Liver (tissue), 3 donors: ENCODE measurements around the gene ICA1L.

ENCODE experiments used
- ATF3 ChIP-seq: IDR thresholded peaks from 2 replicates; pipeline ENCODE4 v1.6.1; 2016; ENCODE audit warnings: antibody characterized with exemption
- CTCF ChIP-seq: fragments of 150-350 bp; IDR thresholded peaks from 2 replicates; pipeline ENCODE4 v1.5.1; 2017; ENCODE audit warnings: improper control_type of control experiment, low read depth, low read length; ENCODE audit not compliant: missing input control
- EGR1 ChIP-seq, 2 donors: IDR thresholded peaks; 2 replicates each; pipeline ENCODE4 v1.6.1; 2016 to 2018; ENCODE audit warnings: antibody characterized with exemption in 2 of 2, low read depth in 2 of 2
- FOXA1 ChIP-seq: IDR thresholded peaks from 2 replicates; pipeline ENCODE4 v1.6.1; 2016; ENCODE audit warnings: antibody characterized with exemption
- GABPA ChIP-seq, 2 donors: IDR thresholded peaks in 1 of 2; conservative IDR thresholded peaks in 1 of 2; 2 replicates each; pipeline ENCODE4 v1.6.1; 2016; ENCODE audit warnings: antibody characterized with exemption in 2 of 2, mild to moderate bottlenecking in 1 of 2, moderate library complexity in 1 of 2
- JUND ChIP-seq, 2 donors: IDR thresholded peaks; 2 replicates each; pipeline ENCODE4 v1.6.1; 2016; ENCODE audit warnings: antibody characterized with exemption in 2 of 2
- MAX ChIP-seq: IDR thresholded peaks from 2 replicates; pipeline ENCODE4 v1.6.1; 2016; ENCODE audit warnings: antibody characterized with exemption
- RAD21 ChIP-seq, 2 donors: IDR thresholded peaks; 2 replicates each; pipeline ENCODE4 v1.6.1; 2016; ENCODE audit warnings: antibody characterized with exemption in 2 of 2, mild to moderate bottlenecking in 2 of 2
- REST ChIP-seq: IDR thresholded peaks from 2 replicates; pipeline ENCODE4 v1.6.1; 2016; ENCODE audit warnings: antibody characterized with exemption, mild to moderate bottlenecking
- SP1 ChIP-seq: IDR thresholded peaks from 2 replicates; pipeline ENCODE4 v1.6.1; 2018; ENCODE audit warnings: antibody characterized with exemption, mild to moderate bottlenecking
- TAF1 ChIP-seq: conservative IDR thresholded peaks from 2 replicates; pipeline ENCODE4 v1.6.1; 2016; ENCODE audit warnings: antibody characterized with exemption, mild to moderate bottlenecking
- YY1 ChIP-seq: IDR thresholded peaks from 2 replicates; pipeline ENCODE4 v1.6.1; 2016; ENCODE audit warnings: antibody characterized with exemption, mild to moderate bottlenecking
- donor health status: healthy.
- donor health status: healthy.

- no peak for TF ChIP-seq CTCF
- TF ChIP-seq JUND (IDR thresholded peaks at IDR 0.05) = no peak
- no peak for TF ChIP-seq RAD21 (IDR thresholded peaks at IDR 0.05)
- TF ChIP-seq YY1 = no peak
- TF ChIP-seq MAX = no peak
- no peak for TF ChIP-seq REST
- no peak for TF ChIP-seq ATF3
- no peak for TF ChIP-seq SP1
- TF ChIP-seq GABPA (IDR thresholded peaks at IDR 0.05 in 1 of 2, conservative IDR thresholded peaks at IDR 0.05 in 1 of 2) = no peak
- TF ChIP-seq EGR1 (IDR thresholded peaks at IDR 0.05; ENCODE audit: low read depth in 2 of 2) = no peak
- no peak for TF ChIP-seq TAF1
- TF ChIP-seq FOXA1 = no peak
Observed at GRCh38 chr2:202909394-202910192, 38.0 kb upstream of the ICA1L start.
